Liver (tissue), 3 donors: Measurements from ENCODE around the gene KMT2B.

ENCODE experiments used
- CTCF ChIP-seq: fragments of 150-350 bp; IDR thresholded peaks from 2 replicates; pipeline ENCODE4 v1.5.1; 2017; ENCODE audit warnings: improper control_type of control experiment, low read depth, low read length; ENCODE audit not compliant: missing input control
- GABPA ChIP-seq, 2 donors: IDR thresholded peaks in 1 of 2; conservative IDR thresholded peaks in 1 of 2; 2 replicates each; pipeline ENCODE4 v1.6.1; 2016; ENCODE audit warnings: antibody characterized with exemption in 2 of 2, mild to moderate bottlenecking in 1 of 2, moderate library complexity in 1 of 2
- JUND ChIP-seq, 2 donors: IDR thresholded peaks; 2 replicates each; pipeline ENCODE4 v1.6.1; 2016; ENCODE audit warnings: antibody characterized with exemption in 2 of 2
- REST ChIP-seq: IDR thresholded peaks from 2 replicates; pipeline ENCODE4 v1.6.1; 2016; ENCODE audit warnings: antibody characterized with exemption, mild to moderate bottlenecking
- ZBTB33 ChIP-seq: IDR thresholded peaks from 2 replicates; pipeline ENCODE4 v1.6.1; 2016; ENCODE audit warnings: antibody characterized with exemption
- TF ChIP-seq, protein P1 (sequence below): IDR thresholded peaks from 2 replicates; pipeline ENCODE4 v1.6.1; 2016; ENCODE audit warnings: antibody characterized with exemption
- donor health status: healthy.
- donor health status: healthy.

DNA sequence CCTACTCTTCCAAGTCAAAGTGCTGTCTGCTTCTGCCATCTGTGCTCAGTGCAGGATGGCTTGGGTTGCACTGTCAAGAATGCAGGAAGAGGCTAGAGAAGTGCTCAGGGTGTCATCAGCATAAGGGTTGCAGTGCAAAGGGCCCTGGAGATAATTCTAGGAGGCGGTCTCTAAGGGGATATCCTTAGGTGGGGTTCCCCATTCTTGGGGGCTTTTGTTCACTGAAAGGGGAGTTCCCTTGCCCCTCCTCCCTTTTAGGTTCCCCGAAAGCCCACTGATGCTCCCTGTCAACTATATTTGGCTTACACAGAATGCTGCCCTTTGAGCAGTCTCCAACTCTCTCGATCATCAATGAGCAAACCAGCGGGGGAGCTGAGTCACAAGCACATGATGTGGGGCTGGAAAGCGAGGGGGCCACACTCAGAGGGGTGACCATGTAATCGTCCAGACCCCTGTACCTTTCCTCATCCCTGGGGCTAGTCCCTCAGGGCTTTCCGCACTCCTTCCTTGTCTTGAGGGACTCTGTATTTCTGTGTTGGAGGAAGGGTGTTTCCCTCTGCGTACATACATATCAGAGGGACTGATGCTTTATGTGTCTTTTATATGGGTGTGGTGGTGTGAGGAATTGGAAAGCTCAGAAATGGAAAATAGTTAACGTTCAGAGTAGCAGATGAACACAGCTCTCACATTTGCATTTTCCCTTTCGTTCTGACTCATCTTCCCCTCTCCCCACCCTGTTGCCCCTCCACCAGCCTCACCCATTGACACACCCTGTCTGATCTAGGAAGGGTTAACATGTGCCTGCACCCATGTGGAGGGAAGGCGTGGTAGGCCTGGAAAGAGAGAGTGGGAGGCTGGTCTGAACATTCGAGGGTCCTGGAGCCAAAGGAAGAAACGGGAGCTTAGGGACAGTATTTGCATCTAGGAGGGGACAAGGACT, 6.7 kb upstream of the KMT2B start:
- TF ChIP-seq CTCF (no peak), REST (no peak), ZBTB33 (no peak), GABPA (IDR thresholded peaks at IDR 0.05 in 1 of 2, conservative IDR thresholded peaks at IDR 0.05 in 1 of 2) (no peak), JUND (IDR thresholded peaks at IDR 0.05) (no peak)
- TF ChIP-seq, protein P1, sequence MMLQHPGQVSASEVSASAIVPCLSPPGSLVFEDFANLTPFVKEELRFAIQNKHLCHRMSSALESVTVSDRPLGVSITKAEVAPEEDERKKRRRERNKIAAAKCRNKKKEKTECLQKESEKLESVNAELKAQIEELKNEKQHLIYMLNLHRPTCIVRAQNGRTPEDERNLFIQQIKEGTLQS: no peak
